IMR-90 (cell line): ENCODE results near the gene ACTA1.

Experiments used
- CEBPB ChIP-seq: IDR thresholded peaks from 2 replicates; pipeline ENCODE4 v1.6.1; 2012; ENCODE audit warnings: low read depth, low read length, improper control_type of control experiment
- FOS ChIP-seq: fragments of 150-350 bp; IDR thresholded peaks from 2 replicates; pipeline ENCODE4 v1.6.1; 2016; ENCODE audit warnings: low read depth, low read length
- MAFK ChIP-seq: IDR thresholded peaks from 2 replicates; pipeline ENCODE4 v1.6.1; 2012; ENCODE audit warnings: low read depth, low read length, improper control_type of control experiment
- MAZ ChIP-seq: IDR thresholded peaks from 2 replicates; pipeline ENCODE4 v1.6.1; 2012; ENCODE audit warnings: low read depth, mild to moderate bottlenecking, low read length, improper control_type of control experiment, moderate library complexity, borderline replicate concordance
- MXI1 ChIP-seq: IDR thresholded peaks from 2 replicates; pipeline ENCODE4 v1.6.1; 2012; ENCODE audit warnings: low read depth, mild to moderate bottlenecking, low read length, moderate library complexity, borderline replicate concordance
- NFE2L2 ChIP-seq: fragments of 150-350 bp; IDR thresholded peaks from 2 replicates; pipeline ENCODE4 v1.6.1; 2016; ENCODE audit warnings: low read depth, mild to moderate bottlenecking, low read length
- POLR2A ChIP-seq: IDR thresholded peaks from 2 replicates; pipeline ENCODE4 v1.6.1; 2012; ENCODE audit warnings: mild to moderate bottlenecking, low read depth, low read length
- RCOR1 ChIP-seq: IDR thresholded peaks from 2 replicates; pipeline ENCODE4 v1.6.1; 2012; ENCODE audit warnings: mild to moderate bottlenecking, low read length, improper control_type of control experiment; ENCODE audit not compliant: insufficient replicate concordance
- RFX5 ChIP-seq: IDR thresholded peaks from 2 replicates; pipeline ENCODE4 v1.8.0; 2012; ENCODE audit warnings: low read depth, mild to moderate bottlenecking, low read length, moderate library complexity
- SMC3 ChIP-seq: fragments of 150-350 bp; IDR thresholded peaks from 2 replicates; pipeline ENCODE4 v1.6.1; 2016; ENCODE audit warnings: low read depth, mild to moderate bottlenecking, antibody characterized with exemption, low read length, moderate library complexity
- TF ChIP-seq, protein P1 (sequence below): conservative IDR thresholded peaks from 2 replicates; pipeline ENCODE4 v1.5.1; 2012; ENCODE audit warnings: mild to moderate bottlenecking, low read depth, low read length, improper control_type of control experiment
- TF ChIP-seq, protein P2 (sequence below): fragments of 150-350 bp; IDR thresholded peaks from 2 replicates; pipeline ENCODE4 v1.6.1; 2017; ENCODE audit warnings: mild to moderate bottlenecking, antibody characterized with exemption, low read length, low read depth
- TF ChIP-seq, protein P3 (sequence below): fragments of 150-350 bp; IDR thresholded peaks from 2 replicates; pipeline ENCODE4 v1.6.1; 2016; ENCODE audit warnings: low read depth, mild to moderate bottlenecking, low read length, moderate library complexity, borderline replicate concordance

DNA sequence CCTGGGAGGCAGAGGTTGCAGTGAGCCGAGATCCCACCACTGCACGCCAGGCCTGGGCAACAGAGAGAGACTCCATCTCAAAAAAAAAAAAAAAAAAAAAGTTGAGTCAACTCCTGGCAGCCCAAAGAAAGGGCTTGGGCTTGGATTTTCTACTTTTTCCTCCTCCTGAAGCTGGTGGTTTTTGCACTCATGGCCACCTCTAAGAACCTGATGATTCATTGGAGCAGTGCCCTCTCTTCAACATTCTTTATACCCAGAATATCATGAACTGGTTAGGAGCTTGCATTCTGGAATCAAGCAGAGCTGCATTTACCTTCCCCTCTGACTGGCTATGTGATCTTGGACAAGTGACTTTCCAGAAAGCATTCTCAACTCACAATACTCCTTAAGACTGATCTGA, 3.5 kb upstream of the ACTA1 start:
- TF ChIP-seq RFX5 (no peak), FOS (no peak), MXI1 (no peak), CEBPB (no peak), RCOR1 (no peak), POLR2A (no peak), NFE2L2 (no peak), MAZ (no peak), SMC3 (no peak), MAFK (no peak)
- TF ChIP-seq, protein P1, sequence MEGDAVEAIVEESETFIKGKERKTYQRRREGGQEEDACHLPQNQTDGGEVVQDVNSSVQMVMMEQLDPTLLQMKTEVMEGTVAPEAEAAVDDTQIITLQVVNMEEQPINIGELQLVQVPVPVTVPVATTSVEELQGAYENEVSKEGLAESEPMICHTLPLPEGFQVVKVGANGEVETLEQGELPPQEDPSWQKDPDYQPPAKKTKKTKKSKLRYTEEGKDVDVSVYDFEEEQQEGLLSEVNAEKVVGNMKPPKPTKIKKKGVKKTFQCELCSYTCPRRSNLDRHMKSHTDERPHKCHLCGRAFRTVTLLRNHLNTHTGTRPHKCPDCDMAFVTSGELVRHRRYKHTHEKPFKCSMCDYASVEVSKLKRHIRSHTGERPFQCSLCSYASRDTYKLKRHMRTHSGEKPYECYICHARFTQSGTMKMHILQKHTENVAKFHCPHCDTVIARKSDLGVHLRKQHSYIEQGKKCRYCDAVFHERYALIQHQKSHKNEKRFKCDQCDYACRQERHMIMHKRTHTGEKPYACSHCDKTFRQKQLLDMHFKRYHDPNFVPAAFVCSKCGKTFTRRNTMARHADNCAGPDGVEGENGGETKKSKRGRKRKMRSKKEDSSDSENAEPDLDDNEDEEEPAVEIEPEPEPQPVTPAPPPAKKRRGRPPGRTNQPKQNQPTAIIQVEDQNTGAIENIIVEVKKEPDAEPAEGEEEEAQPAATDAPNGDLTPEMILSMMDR: no peak
- TF ChIP-seq, protein P2, sequence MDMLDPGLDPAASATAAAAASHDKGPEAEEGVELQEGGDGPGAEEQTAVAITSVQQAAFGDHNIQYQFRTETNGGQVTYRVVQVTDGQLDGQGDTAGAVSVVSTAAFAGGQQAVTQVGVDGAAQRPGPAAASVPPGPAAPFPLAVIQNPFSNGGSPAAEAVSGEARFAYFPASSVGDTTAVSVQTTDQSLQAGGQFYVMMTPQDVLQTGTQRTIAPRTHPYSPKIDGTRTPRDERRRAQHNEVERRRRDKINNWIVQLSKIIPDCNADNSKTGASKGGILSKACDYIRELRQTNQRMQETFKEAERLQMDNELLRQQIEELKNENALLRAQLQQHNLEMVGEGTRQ: no peak
- TF ChIP-seq, protein P3, sequence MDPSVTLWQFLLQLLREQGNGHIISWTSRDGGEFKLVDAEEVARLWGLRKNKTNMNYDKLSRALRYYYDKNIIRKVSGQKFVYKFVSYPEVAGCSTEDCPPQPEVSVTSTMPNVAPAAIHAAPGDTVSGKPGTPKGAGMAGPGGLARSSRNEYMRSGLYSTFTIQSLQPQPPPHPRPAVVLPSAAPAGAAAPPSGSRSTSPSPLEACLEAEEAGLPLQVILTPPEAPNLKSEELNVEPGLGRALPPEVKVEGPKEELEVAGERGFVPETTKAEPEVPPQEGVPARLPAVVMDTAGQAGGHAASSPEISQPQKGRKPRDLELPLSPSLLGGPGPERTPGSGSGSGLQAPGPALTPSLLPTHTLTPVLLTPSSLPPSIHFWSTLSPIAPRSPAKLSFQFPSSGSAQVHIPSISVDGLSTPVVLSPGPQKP: no peak
